Measurements from ENCODE around the gene ZFHX3. TPM values are rescaled to one million over a fixed set of nuclear protein-coding genes. Genes with fewer than 3 reads are reported as not detected.

ZFHX3 gene
- total and polyA plus RNA-seq, 10 of the 15 experiments (the other 5 are each of a cell fraction or from before 2014, with no cell fraction given), result 0.68 to 8.6 (median 2.0) TPM

GRCh38 chr16:72898216-72898825, 149.6 kb downstream of the ZFHX3 start:
- no peaks in the 10 kb centered on the region for H4K20me1 ChIP-seq (ENCODE audit: control insufficient read depth, insufficient read depth)
- ATAC-seq (no peak), FAIRE-seq (no peak), DNase-seq (ENCODE audit: low read depth, low spot score) (no peak)
- H3K27ac ChIP-seq (ENCODE audit: control insufficient read depth, insufficient read depth), result no peak overlapping the region
- no peaks in the 10 kb centered on the region for H3K27me3 ChIP-seq (replicated peaks in 1 of 2; ENCODE audit: control insufficient read depth in 2 of 2, insufficient read depth in 2 of 2, low read length in 1 of 2)
- no peak overlapping the region for H3K9ac ChIP-seq (ENCODE audit: control insufficient read depth, insufficient read depth, low read length)
- peaks cover 0 to under 1% of the 10 kb centered on the region in 2 experiments; a peak in 2 of 4 replicates for H3K36me3 ChIP-seq (ENCODE audit: control insufficient read depth in 2 of 2, insufficient read depth in 2 of 2, low read length in 1 of 2)
- TF ChIP-seq CHD4 (IDR thresholded peaks at IDR 0.05) (no peak), ESRRA (IDR thresholded peaks at IDR 0.05; ENCODE audit: low read length) (no peak), CREM (IDR thresholded peaks at IDR 0.05; ENCODE audit: low read depth) (no peak), IRF5 (IDR thresholded peaks at IDR 0.05; ENCODE audit: borderline replicate concordance) (no peak), ZBTB11 (CRISPR knock-in tag; IDR thresholded peaks at IDR 0.05) (no peak), POLR2AphosphoS2 (IDR thresholded peaks at IDR 0.05; ENCODE audit: low read depth, low read length) (no peak), E2F4 (IDR thresholded peaks at IDR 0.05; ENCODE audit: low read depth, low read length) (no peak), YY1 (IDR thresholded peaks at IDR 0.05; ENCODE audit: low read depth, low read length) (no peak), DPF2 (IDR thresholded peaks at IDR 0.05) (no peak), ZSCAN29 (IDR thresholded peaks at IDR 0.05) (no peak)
- no peaks in the 10 kb centered on the region for H3K9me3 ChIP-seq (replicated peaks; ENCODE audit: control insufficient read depth, insufficient read depth, low read length)
- SMC1A ChIA-PET (ENCODE audit: uncharacterized antibody, unreplicated experiment), result no interaction called here
- H3K79me2 ChIP-seq (ENCODE audit: control insufficient read depth, insufficient read depth, low read length), result no peaks in the 10 kb centered on the region
- CTCF ChIA-PET, result no interaction called here
- 96% methylated on average over 8 of the region's 8 CpGs for WGBS (ENCODE audit: insufficient coverage, insufficient replicate concordance, low lambda C conversion rate, missing lambda C conversion rate)
- no peak overlapping the region for H3K4me3 ChIP-seq
- H3K4me2 ChIP-seq (ENCODE audit: control insufficient read depth, insufficient read depth), result no peak overlapping the region
- RAD21 ChIA-PET (ENCODE audit: unreplicated experiment), result no interaction called here
- in situ Hi-C loops (cut with MboI), result no loop called here
- no peak overlapping the region for H2AFZ ChIP-seq (ENCODE audit: control insufficient read depth, low read depth, low read length)
- intact Hi-C loops (cut with micrococcal nuclease; ENCODE audit: unreplicated experiment), result no loop called here
- no TSS peak for BruUV-seq (replicated peaks)
- no peaks in the 10 kb centered on the region for H3K4me1 ChIP-seq (ENCODE audit: control insufficient read depth, insufficient read depth, low read length)
- POLR2A ChIA-PET, result no interaction called here
